Endothelial cell of umbilical vein (primary cell): ENCODE measurements around the gene HOXA10. TPM values are rescaled to one million over a fixed set of nuclear protein-coding genes. Genes with fewer than 3 reads are reported as not detected.

ENCODE experiments used
- BruUV-seq: library from RNA; stranded (reverse); fragments of 400-500 nt; replicated peaks from 2 replicates; lab custom pipeline; 2021; lab: Mats Ljungman, UMichigan
- CTCF ChIA-PET: fragments of 300-600, 350-600 bp; sonication (Branson Sonifier 250); formaldehyde crosslinking; loops from one replicate; lab custom pipeline; 2021; ENCODE audit warnings: antibody characterized with exemption, inconsistent platforms; lab: Charles Lee
- POLR2A ChIA-PET: fragments of 300-600, 350-600 bp; sonication (Branson Sonifier 250); formaldehyde crosslinking; loops from one replicate; lab custom pipeline; 2021; ENCODE audit warnings: antibody characterized with exemption, inconsistent platforms; lab: Charles Lee
- DNase-seq: peaks from one replicate; pipeline ENCODE4 v3.0.0-alpha.2; 2011; ENCODE audit warnings: low read depth, low spot score
- FAIRE-seq: peaks from 2 replicates; lab custom pipeline; 2011; peaks lifted over from hg19 to GRCh38; lab: Jason Lieb, UNC
- H2AFZ ChIP-seq: 2 replicates; pipeline ENCODE4 v1.6.0; 2012; ENCODE audit warnings: low read depth, low read length, control low read depth, inconsistent platforms
- H3K27ac ChIP-seq: 2 replicates; pipeline ENCODE4 v1.5.1; 2011; ENCODE audit warnings: low read depth, mild to moderate bottlenecking, control low read depth, low read length, moderate library complexity; ENCODE audit not compliant: insufficient read depth
- H3K27me3 ChIP-seq, 2 experiments: 2 replicates each; pipeline versions ENCODE4 v1.6.0 to v1.6.1; 2011; ENCODE audit warnings: low read length in 2 of 2, mixed read lengths in 1 of 2; ENCODE audit not compliant: control insufficient read depth in 2 of 2, insufficient read depth in 2 of 2
- H3K36me3 ChIP-seq, 2 experiments: 2 replicates in 1 of 2; 3 replicates in 1 of 2; pipeline ENCODE4 v1.5.1; 2011; ENCODE audit warnings: low read length in 2 of 2, mild to moderate bottlenecking in 1 of 2, moderate library complexity in 1 of 2; ENCODE audit not compliant: control insufficient read depth in 2 of 2, insufficient read depth in 2 of 2; ENCODE audit errors: extremely low read depth in 1 of 2
- H3K4me1 ChIP-seq: 3 replicates; pipeline ENCODE4 v1.5.1; 2011; ENCODE audit warnings: mild to moderate bottlenecking, low read length; ENCODE audit not compliant: control insufficient read depth, insufficient read depth; ENCODE audit errors: extremely low read depth
- H3K4me2 ChIP-seq: 2 replicates; pipeline ENCODE4 v1.6.1; 2011; ENCODE audit warnings: low read length, control low read depth, mixed read lengths; ENCODE audit not compliant: insufficient read depth
- H3K4me3 ChIP-seq, 3 experiments: fragments of 200-600 bp in 1 of 3; sonication (generic), shearing (Covaris generic) in 1 of 3; replicated peaks in 1 of 3; 2 replicates each; pipeline ENCODE4 v1.5.1; 2011 to 2016; ENCODE audit warnings: control low read depth in 3 of 3, low read length in 3 of 3, mild to moderate bottlenecking in 2 of 3, inconsistent platforms in 1 of 3, low read depth in 1 of 3, moderate library complexity in 1 of 3; ENCODE audit not compliant: insufficient read depth in 1 of 3
- H3K79me2 ChIP-seq: 2 replicates; pipeline ENCODE4 v1.6.0; 2012; ENCODE audit warnings: low read length, inconsistent platforms; ENCODE audit not compliant: control insufficient read depth, insufficient read depth
- H3K9ac ChIP-seq: replicated peaks from 2 replicates; pipeline ENCODE3; 2011; ENCODE audit warnings: low read length, control low read depth; ENCODE audit not compliant: insufficient read depth; ENCODE audit errors: extremely low read depth
- H3K9me1 ChIP-seq: replicated peaks from 3 replicates; pipeline ENCODE4 v1.6.0; 2011; ENCODE audit warnings: mild to moderate bottlenecking, low read length; ENCODE audit not compliant: control insufficient read depth, insufficient read depth; ENCODE audit errors: extremely low read depth
- H3K9me3 ChIP-seq: replicated peaks from 2 replicates; pipeline ENCODE4 v1.5.1; 2012; ENCODE audit warnings: low read length, inconsistent platforms; ENCODE audit not compliant: control insufficient read depth, insufficient read depth
- H4K20me1 ChIP-seq: replicated peaks from 2 replicates; pipeline ENCODE3; 2011; ENCODE audit warnings: mild to moderate bottlenecking, low read length; ENCODE audit not compliant: control insufficient read depth, insufficient read depth; ENCODE audit errors: extremely low read depth
- EZH2 ChIP-seq: IDR thresholded peaks from 2 replicates; pipeline ENCODE4 v1.6.1; 2012; ENCODE audit warnings: borderline replicate concordance, low read depth, mild to moderate bottlenecking, moderate library complexity, low read length, inconsistent platforms; ENCODE audit not compliant: severe bottlenecking
- FOS ChIP-seq: IDR thresholded peaks from 2 replicates; pipeline ENCODE4 v1.6.1; 2011; ENCODE audit warnings: mild to moderate bottlenecking, low read length, moderate library complexity, borderline replicate concordance; ENCODE audit not compliant: insufficient read depth
- GATA2 ChIP-seq: IDR thresholded peaks from 2 replicates; pipeline ENCODE4 v1.7.0; 2011; ENCODE audit warnings: low read depth, mild to moderate bottlenecking, moderate library complexity, mixed read lengths, low read length; ENCODE audit not compliant: insufficient read length, insufficient read depth
- JUN ChIP-seq: IDR thresholded peaks from 2 replicates; pipeline ENCODE4 v1.6.1; 2011; ENCODE audit warnings: borderline replicate concordance, low read depth; ENCODE audit not compliant: insufficient read length, insufficient read depth
- MYC ChIP-seq: IDR thresholded peaks from one replicate; pipeline ENCODE4 v1.6.1; 2011; ENCODE audit warnings: mild to moderate bottlenecking, low read depth, low read length
- POLR2A ChIP-seq: IDR thresholded peaks from 2 replicates; pipeline ENCODE4 v1.6.1; 2012; ENCODE audit warnings: low read depth, mild to moderate bottlenecking, control low read depth, low read length
- POLR2AphosphoS5 ChIP-seq: IDR thresholded peaks from 2 replicates; pipeline ENCODE4 v1.6.1; 2012; ENCODE audit warnings: low read depth, mild to moderate bottlenecking, control low read depth, low read length, moderate library complexity; ENCODE audit not compliant: insufficient read depth
- dilution Hi-C: fragments of 300-500 bp; cut with MboI; formaldehyde crosslinking; loops from one replicate; pipeline ENCODE4 v1.15.0; 2019; ENCODE audit warnings: low sequenced_read_pairs; ENCODE audit not compliant: extremely low pct_ligation_motif_present
- intact Hi-C: fragments of 100-400 bp; cut with micrococcal nuclease; formaldehyde crosslinking; loops from one replicate; pipeline ENCODE4 v1.10.0; 2022
- polyA plus RNA-seq, 4 experiments: library from polyadenylated mRNA; depleted of rRNA in 3 of 4; stranded (reverse) in 3 of 4; unstranded in 1 of 4; fragments of >200 nt; gene quantifications; 2 replicates each; pipeline versions ENCODE4 v1.2.1 to v1.2.3, GENCODE V29; 2011 to 2012; ENCODE audit warnings: missing spikeins in 1 of 4
- total RNA-seq: library from RNA; stranded (reverse); gene quantifications from 2 replicates; pipeline ENCODE4 v1.2.3, GENCODE V29; 2021
- TF ChIP-seq, protein P1 (sequence below): IDR thresholded peaks from 2 replicates; pipeline ENCODE4 v1.6.1; 2011; ENCODE audit not compliant: insufficient read depth, insufficient read length
- TF ChIP-seq, protein P2 (sequence below), 2 donors: IDR thresholded peaks; 1 replicate in 1 of 2; 2 replicates in 1 of 2; pipeline ENCODE4 v1.5.1; 2011; ENCODE audit warnings: low read length in 2 of 2, mild to moderate bottlenecking in 2 of 2, moderate library complexity in 2 of 2, control low read depth in 1 of 2, inconsistent platforms in 1 of 2, low read depth in 1 of 2; ENCODE audit not compliant: insufficient read depth in 1 of 2; ENCODE audit errors: extremely low read depth in 1 of 2

The HOXA10 gene
- total and polyA plus RNA-seq, 2 donors (not counting 3 experiments of a cell fraction or from before 2014, with no cell fraction given), result 24.4 to 30.3 TPM

DNA sequence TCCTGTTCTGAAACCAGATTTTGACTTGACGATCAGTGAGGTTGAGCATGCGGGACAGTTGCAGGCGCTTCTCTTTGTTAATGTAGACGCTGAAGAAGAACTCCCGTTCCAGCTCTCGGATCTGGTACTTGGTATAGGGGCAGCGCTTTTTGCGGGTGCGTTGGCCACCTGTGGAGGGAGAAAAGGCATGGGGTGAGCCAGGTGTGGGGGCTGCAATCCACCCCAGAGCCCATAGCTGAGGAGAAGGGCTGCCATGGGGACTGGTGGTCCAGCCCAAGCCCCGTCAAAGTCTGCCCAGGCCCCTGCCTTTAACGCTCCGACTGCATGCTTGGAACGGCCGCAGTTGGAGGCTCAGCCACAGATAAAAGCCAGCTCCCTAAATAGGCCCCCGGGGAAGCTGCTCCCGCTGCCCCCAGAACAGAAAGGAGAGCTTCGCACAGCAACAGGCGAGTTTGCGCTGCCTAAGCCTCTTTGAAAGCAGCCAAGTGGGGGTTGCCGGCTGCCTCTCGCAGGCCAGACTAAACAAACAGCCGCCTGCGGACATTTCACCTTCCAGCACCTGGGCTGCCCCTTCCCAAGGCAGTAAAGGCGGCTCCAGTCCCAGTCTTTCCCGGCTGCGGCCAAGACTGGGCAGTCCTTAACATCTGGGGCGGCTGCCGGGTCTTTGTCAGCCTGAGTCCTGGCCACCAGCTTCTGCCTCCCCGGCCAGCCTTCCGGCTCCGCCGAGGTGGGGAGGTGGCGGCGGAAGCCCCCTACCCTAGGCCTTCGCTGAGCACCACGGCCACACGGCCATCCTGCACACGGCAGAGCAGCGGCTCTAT lies 9.0 kb upstream of the HOXA10 start:
- TF ChIP-seq GATA2 (no peak), JUN (no peak), MYC (no peak), POLR2AphosphoS5 (no peak), FOS (no peak), EZH2 (no peak), POLR2A (no peak)
- TF ChIP-seq, protein P1, sequence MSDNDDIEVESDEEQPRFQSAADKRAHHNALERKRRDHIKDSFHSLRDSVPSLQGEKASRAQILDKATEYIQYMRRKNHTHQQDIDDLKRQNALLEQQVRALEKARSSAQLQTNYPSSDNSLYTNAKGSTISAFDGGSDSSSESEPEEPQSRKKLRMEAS, result no peak
- TF ChIP-seq, protein P2, sequence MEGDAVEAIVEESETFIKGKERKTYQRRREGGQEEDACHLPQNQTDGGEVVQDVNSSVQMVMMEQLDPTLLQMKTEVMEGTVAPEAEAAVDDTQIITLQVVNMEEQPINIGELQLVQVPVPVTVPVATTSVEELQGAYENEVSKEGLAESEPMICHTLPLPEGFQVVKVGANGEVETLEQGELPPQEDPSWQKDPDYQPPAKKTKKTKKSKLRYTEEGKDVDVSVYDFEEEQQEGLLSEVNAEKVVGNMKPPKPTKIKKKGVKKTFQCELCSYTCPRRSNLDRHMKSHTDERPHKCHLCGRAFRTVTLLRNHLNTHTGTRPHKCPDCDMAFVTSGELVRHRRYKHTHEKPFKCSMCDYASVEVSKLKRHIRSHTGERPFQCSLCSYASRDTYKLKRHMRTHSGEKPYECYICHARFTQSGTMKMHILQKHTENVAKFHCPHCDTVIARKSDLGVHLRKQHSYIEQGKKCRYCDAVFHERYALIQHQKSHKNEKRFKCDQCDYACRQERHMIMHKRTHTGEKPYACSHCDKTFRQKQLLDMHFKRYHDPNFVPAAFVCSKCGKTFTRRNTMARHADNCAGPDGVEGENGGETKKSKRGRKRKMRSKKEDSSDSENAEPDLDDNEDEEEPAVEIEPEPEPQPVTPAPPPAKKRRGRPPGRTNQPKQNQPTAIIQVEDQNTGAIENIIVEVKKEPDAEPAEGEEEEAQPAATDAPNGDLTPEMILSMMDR (IDR thresholded peaks at IDR 0.05; ENCODE audit: extremely low read depth in 1 of 2, insufficient read depth in 1 of 2, low read depth in 1 of 2, low read length in 2 of 2), result no peak
- BruUV-seq, result no TSS peak
- Histone ChIP-seq H3K9me1 (no peaks in the 10 kb centered on the region), H4K20me1 (no peaks in the 10 kb centered on the region), H3K9ac (peak overlapping the region; percentile 88), H3K36me3 (no peaks in the 10 kb centered on the region), H3K27me3 (no peaks in the 10 kb centered on the region), H3K4me2 (peak overlapping the region; percentile 82), H3K4me3 (peak overlapping the region; percentile 82 to 91 (median 84)), H3K27ac (peak overlapping the region; percentile 90), H3K79me2 (peaks cover 87% of the 10 kb centered on the region), H3K9me3 (no peaks in the 10 kb centered on the region), H3K4me1 (peaks cover 58% of the 10 kb centered on the region), H2AFZ (peak overlapping the region; percentile 3)
- dilution Hi-C loops, result no loop called here
- FAIRE-seq, result peak; percentile 49
- ChIA-PET POLR2A (interaction anchor here (0.8 kb wide), 1 partner anchor 65 kb away, joined by 3 read pairs; no protein-coding TSS in a partner anchor), CTCF (interaction anchor here (0.9 to 6.0 kb wide), 8 partner anchors 10 to 911 kb away, joined by 3 to 49 read pairs (median 5); partner anchors contain the start of gene HOXA10)
- intact Hi-C loops, result no loop called here
- DNase-seq, result peak; percentile 50
